ENCODE measurements around the gene NFRKB. TPM values are rescaled to one million over a fixed set of nuclear protein-coding genes. Genes with fewer than 3 reads are reported as not detected.

The NFRKB gene
- total and polyA plus RNA-seq, 2 of the 8 experiments (the other 6 are each of a cell fraction or from before 2014, with no cell fraction given) = 17.0 to 31.0 TPM

DNA sequence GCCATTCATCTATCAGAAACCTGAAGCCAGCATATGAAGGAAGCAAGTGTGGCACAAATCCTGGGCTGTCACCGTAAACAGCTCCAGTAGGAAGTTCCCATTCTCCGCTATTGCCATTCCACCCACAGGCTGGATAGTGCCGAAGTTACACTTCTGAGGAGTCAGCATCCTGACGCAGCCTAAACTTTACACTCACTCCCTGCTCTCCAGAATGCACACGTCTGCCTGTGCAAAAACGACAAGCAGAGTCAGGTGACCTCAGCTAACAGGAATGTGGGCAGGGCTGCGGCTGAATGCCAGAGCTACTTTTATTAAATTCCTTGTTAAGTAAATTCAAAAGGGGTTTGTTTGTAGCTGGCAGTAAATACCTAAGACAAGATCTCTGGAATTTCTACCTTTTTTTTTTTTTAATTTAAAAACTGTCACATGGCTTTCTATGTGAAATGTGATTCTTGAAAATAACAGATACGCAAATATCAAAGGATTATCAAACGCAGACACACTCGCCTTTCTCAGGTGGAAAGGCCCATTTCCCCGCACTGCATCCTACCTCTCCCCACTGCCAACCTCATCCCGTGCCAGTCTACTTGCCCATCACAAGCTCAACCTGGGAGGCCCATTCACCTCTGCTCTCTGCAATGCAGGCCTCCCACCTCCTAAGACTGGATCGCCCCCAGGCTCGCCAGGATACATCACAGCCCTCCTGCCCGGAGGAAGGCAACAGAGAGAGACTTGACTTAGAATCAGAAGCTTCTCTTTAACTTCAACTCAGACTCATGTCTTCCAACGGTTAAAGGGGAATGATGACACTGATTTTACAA, 33.5 kb downstream of the NFRKB start (continued):
- TF ChIP-seq CHD7 (IDR thresholded peaks at IDR 0.05; ENCODE audit: insufficient replicate concordance, low read length) (no peak), CBX5 (IDR thresholded peaks at IDR 0.05; ENCODE audit: low read depth, low read length) (no peak), ATF2 (IDR thresholded peaks at IDR 0.05; ENCODE audit: low read length) (no peak), TAF7 (optimal IDR thresholded peaks at IDR 0.05; ENCODE audit: borderline replicate concordance, low read depth, low read length) (no peak), RFX5 (IDR thresholded peaks at IDR 0.05; ENCODE audit: borderline replicate concordance, low read depth, low read length) (no peak), SP4 (IDR thresholded peaks at IDR 0.05; ENCODE audit: low read length) (no peak), POLR2AphosphoS5 (IDR thresholded peaks at IDR 0.05; ENCODE audit: low read depth, low read length) (no peak), POLR2A (IDR thresholded peaks at IDR 0.05; ENCODE audit: control extremely low read depth in 1 of 2, low read depth in 2 of 2, low read length in 2 of 2) (no peak), SAP30 (IDR thresholded peaks at IDR 0.05; ENCODE audit: insufficient read depth, insufficient replicate concordance, low read length) (no peak)
